RWPE1 (cell line): ENCODE measurements around the gene TMPRSS9.
"Not testable (repeated sequence)": the region's sequence is repeated elsewhere in the genome, so short reads cannot be mapped to it uniquely, and the experiment has no call there.

Experiments used
- CTCF ChIA-PET: fragments of 350-600 bp; sonication (Branson Sonifier 250); formaldehyde crosslinking; extraction: SDS; loops from one replicate; lab custom pipeline; 2021; lab: Yijun Ruan, JAX
- POLR2A ChIA-PET: fragments of 400-600 bp; formaldehyde crosslinking; extraction: SDS; loops from one replicate; lab custom pipeline; 2020; ENCODE audit warnings: antibody characterized with exemption; ENCODE audit not compliant: low non-redundant PET; lab: Yijun Ruan, JAX
- DNase-seq: peaks from one replicate; pipeline ENCODE4 v3.0.0; 2012; ENCODE audit warnings: low spot score
- H3K27ac ChIP-seq: fragments of 450-650 bp; 2 replicates; pipeline ENCODE4 v1.5.1; 2017
- TF ChIP-seq, protein P1 (sequence below): fragments of 450-650 bp; conservative IDR thresholded peaks from 2 replicates; pipeline ENCODE4 v1.5.1; 2017; ENCODE audit warnings: low read depth, mild to moderate bottlenecking

Gene TMPRSS9

DNA sequence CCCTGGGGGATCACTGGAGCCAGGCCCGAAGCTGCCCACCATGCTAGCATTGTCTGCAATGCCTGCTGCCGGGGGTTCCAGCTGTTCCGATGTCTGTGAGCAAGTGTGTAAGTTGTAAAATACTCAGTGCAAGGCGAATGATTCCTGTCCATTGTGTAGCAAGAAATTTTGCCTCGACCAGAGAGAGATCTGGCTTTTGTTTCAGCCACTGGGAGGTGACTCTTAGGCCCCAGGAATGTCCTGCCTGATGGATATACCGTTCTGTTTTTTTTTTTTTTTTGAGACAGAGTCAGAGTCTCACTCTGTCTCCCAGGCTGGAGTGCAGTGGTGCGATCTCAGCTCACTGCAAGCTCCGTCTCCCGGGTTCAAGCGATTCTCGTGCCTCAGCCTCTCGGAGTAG lies 108.5 kb downstream of the TMPRSS9 start:
- peak overlapping the region; percentile 72 for H3K27ac ChIP-seq
- TF ChIP-seq, protein P1, sequence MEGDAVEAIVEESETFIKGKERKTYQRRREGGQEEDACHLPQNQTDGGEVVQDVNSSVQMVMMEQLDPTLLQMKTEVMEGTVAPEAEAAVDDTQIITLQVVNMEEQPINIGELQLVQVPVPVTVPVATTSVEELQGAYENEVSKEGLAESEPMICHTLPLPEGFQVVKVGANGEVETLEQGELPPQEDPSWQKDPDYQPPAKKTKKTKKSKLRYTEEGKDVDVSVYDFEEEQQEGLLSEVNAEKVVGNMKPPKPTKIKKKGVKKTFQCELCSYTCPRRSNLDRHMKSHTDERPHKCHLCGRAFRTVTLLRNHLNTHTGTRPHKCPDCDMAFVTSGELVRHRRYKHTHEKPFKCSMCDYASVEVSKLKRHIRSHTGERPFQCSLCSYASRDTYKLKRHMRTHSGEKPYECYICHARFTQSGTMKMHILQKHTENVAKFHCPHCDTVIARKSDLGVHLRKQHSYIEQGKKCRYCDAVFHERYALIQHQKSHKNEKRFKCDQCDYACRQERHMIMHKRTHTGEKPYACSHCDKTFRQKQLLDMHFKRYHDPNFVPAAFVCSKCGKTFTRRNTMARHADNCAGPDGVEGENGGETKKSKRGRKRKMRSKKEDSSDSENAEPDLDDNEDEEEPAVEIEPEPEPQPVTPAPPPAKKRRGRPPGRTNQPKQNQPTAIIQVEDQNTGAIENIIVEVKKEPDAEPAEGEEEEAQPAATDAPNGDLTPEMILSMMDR: no peak
- CTCF ChIA-PET: interaction anchor here (0.8 kb wide), 1 partner anchor 44 kb away, joined by 6 read pairs; no protein-coding TSS in a partner anchor
- POLR2A ChIA-PET: no interaction called here
- DNase-seq: no peak

DNA sequence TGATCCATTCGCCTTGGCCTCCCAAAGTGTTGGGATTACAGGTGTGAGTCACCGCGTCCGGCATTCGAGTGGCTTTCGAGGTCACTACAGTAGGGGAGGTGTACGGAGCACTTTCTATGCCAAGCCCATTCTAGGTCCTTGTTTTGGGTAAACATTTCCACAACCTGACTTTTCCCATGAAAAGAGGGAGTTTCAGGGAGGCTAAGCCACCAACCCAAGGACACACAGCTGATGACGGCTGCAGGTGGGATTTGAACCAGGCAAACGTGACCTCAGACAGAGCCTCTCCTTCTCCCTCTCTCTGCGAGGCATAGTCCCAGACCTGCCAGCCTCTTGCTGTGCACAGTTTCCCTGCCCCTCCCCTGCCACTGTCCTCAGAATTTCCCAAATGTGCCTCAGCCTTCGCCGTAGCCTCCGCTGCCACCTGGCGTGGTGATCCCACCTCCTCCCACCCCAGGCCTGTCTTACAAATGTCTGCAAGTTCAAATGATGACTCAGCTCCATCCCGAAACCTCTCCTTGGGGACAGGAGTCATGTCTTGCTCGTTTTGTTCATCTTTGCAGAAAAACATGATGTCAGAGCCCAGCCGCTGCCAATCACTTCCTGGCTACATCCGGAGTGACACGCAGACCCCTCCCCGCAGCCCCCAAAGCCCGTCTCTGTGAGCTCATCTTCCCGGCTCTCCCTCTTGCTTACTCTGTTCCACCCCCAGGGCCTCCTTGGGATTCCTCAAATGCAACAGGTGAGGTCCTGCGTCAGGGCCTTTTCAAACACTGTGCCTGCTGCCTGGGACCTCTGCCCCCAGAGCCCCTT lies 109.2 kb downstream of the TMPRSS9 start:
- TF ChIP-seq, protein P1: no peak
- no peak for DNase-seq
- ChIA-PET POLR2A (no interaction called here), CTCF (interaction anchor here (0.8 kb wide), 1 partner anchor 44 kb away, joined by 6 read pairs; no protein-coding TSS in a partner anchor)
- H3K27ac ChIP-seq: peak overlapping the region; percentile 72

DNA sequence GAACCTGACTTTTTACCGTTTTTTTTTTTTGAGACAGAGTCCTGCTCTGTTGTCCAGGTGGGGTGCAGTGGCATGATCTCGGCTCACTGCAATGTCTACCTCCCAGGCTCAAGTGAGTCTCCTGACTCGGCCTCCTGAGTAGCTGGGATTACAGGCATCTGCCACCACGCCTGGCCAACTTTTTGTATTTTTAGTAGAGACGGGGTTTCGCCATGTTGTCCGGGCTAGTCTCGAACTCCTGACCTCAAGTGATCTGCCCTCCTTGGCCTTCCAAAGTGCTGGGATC lies 109.8 kb downstream of the TMPRSS9 start:
- DNase-seq, POLR2A ChIA-PET: not testable (repeated sequence)
- CTCF ChIA-PET: interaction anchor here (1.1 kb wide), 1 partner anchor 110 kb away, joined by 6 read pairs; no protein-coding TSS in a partner anchor
- peak overlapping the region; percentile 72 for H3K27ac ChIP-seq

DNA sequence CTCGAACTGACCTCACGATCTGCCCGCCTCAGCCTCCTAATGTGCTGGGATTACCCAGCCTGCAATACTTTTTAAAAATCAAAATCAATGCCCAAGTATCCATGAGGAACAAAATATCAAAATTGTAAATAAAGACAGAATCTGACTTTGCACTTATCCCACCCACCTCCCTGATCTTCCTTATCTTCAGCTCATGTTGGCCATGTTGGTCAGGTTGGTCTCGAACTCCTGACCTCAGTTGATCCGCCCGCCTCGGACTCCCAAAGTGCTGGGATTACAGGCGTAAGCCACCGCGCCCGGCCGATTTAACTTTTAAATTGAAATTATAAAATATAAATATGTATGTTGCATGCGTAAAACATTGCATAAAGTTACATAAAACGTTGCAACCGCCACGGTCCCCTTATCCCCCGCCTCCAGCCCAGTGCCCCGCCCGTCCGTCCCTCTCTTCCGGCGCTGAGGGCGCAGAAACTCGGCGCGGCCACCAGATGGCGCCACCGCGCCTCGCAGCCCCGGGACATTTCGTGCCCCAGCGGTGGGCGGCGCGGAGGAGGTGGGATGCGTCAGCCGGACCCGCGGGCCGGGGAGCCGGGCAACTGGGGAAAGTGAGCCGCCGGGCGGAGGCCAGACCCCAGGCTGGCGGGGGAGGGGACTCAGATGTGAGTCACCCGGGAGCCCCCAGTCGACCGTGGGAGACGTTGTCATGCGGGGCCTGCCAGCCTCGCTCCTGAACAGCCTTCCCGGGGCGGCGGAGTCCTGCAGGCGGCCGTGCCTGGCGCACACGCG lies 114.4 kb downstream of the TMPRSS9 start:
- DNase-seq: peak; percentile 83
- ChIA-PET POLR2A (no interaction called here), CTCF (interaction anchor here (0.6 to 3.7 kb wide), 7 partner anchors 21 to 163 kb away, joined by 3 to 25 read pairs (median 4); no protein-coding TSS in a partner anchor)
- H3K27ac ChIP-seq: peak overlapping the region; percentile 98
- TF ChIP-seq, protein P1: peak; percentile 93

- CTCF ChIA-PET: interaction anchor here (1.0 to 3.7 kb wide), 3 partner anchors 104 to 275 kb away, joined by 3 to 25 read pairs (median 14); no protein-coding TSS in a partner anchor
- POLR2A ChIA-PET: interaction anchor here (0.6 to 1.9 kb wide), 8 partner anchors 53 to 157 kb away, joined by 3 to 31 read pairs (median 8); no protein-coding TSS in a partner anchor
- DNase-seq: no peak
- TF ChIP-seq, protein P1: no peak
- peak overlapping the region; percentile 98 for H3K27ac ChIP-seq
Measured at GRCh38 chr19:2475018-2475701, 115.1 kb downstream of the TMPRSS9 start.
